Stimulated activated CD4-positive, alpha-beta T cell treated with anti-CD3 and anti-CD28 coated beads, Interleukin-15, amount 100 ng/mL, for 1 hour (primary cell): ENCODE data around the gene MAST3.
A peak's percentile ranks its signal among the peaks of the same experiment; 100 is the strongest.
"Not testable (repeated sequence)": the region's sequence is repeated elsewhere in the genome, so short reads cannot be mapped to it uniquely, and the experiment has no call there.

Source experiments
- DNase-seq, 2 donors: peaks; one replicate each; pipeline ENCODE4 v3.0.0-alpha.2; 2020; ENCODE audit warnings: low read depth in 1 of 2, low spot score in 1 of 2

The MAST3 gene

DNA sequence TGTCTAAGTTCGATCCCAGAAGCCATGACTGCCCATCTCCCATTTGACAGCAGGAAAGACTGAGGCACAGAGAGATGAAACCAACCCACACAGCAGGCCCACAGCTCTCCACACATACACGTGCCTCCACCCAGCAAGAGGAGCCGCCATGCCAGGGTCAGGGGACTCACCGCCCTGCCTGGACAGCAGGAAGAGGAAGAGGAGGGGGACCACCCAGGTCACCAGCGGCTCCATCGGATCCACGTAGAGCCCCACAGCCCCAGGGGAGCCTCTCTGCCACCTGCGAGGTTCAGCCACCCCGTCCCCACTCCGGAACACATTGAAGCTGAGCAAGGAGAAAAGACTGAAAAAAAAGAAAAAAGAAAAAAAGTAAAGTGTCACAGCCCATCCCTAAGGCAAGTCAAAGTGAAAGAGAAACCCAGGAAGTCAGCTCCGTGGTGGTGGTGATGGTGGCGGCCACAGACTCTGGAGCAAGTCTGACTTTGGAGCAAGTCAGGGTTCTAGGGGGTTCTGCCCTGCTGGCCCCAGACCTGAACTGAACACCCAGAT, 10.9 kb upstream of the MAST3 start, which contains the start of gene IL12RB1:
IL12RB1 (minus strand) TSS at position 345 of the 549 bp plus-strand sequence; CDS start at position 234, 111 bp downstream.
- peak in 1 of 2 donors; percentile 38 for DNase-seq

DNA sequence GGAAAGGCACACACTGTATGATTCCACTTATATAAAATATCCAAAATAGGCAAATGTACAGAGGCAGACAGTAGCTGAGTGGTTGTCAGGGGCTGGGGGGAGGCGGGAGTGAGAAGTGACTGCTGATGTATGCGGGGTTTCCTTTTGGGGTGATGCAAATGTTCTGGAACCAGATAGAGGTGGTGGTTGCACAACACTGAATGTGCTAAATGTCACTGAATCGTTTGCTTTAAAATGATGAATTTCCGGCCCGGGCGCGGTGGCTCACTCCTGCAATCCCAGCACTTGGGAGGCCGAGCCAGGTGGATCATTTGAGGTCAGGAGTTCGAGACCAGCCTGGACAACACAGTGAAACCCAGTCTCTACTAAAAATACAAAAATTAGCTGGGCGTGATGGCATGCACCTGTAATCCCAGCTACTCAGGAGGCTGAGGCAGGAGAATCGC, 8.5 kb upstream of the MAST3 start:
- DNase-seq: peak in 1 of 2 donors; percentile 31

DNA sequence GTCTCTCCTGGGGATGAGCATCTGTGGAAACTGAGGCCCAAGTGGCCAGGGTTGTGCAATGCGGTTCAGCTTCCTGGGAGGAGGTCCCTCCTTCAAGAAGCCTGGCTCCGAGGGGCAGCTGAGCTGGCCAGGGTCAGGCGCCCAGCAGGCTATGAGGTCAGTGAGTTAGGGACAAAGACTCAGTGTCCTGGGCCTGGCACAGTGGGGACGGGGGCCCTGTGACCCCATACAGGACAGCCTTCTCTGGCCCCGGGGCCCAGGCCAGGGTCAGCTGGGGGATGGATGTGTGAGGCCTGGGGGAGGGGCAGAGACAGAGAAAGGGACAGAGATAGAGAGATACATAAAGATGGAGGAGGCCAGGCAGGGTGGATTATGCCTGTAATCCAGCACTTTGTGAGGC, 7.9 kb upstream of the MAST3 start:
- DNase-seq: no peak

DNA sequence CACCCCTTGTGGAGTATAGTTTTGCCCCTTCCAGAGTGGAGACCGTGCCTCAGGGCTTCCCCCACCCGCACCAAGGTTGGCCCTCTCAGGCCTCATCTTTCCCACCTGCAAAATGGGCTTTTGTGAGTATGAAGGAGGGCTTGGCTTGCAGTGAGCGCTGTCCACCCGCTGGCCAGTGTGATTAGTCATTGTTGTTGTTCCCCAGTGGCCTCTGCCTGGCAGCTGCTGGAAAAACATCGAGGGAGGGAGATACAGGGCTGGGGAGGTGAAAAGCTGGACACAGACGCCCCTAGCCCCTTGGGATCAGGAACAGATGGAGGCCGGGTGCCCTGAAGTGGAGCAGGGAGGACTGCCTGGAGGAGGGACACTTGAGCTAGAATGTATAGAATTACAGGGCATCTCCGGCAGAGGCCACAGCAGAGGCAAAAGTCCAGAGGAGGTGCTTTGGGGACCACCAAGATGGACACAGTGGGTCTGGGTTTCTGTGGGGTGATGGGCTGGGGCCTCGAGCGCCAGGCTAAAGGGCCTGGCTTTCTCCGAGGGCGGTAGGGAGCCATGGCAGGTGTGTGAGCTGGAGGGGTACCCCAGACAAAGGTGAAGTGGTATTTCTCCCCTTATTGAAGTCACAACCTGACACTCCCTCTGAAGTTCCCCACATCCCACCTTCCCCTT, 6.9 kb upstream of the MAST3 start:
- DNase-seq: no peak

DNA sequence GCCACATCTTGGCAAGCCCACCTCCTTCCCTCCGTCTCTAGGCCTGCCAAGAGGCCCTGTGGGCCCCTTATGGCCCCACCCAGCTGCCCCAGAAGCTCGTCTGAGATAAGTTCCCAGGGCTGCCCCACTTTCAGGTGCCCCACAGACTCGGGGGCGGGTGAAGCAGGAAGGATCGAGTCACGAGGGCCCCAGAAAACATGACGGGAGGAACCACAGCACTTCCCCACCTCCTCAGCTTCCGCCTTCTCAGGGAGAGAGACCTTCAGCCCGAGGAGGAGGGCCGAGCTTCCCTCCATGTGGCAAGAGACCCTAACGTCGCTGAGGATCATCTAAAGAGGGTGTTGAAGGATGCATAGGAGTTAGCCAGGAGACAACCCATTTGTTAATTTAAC, 6.4 kb upstream of the MAST3 start:
- peak; percentile 62 to 63 for DNase-seq

DNA sequence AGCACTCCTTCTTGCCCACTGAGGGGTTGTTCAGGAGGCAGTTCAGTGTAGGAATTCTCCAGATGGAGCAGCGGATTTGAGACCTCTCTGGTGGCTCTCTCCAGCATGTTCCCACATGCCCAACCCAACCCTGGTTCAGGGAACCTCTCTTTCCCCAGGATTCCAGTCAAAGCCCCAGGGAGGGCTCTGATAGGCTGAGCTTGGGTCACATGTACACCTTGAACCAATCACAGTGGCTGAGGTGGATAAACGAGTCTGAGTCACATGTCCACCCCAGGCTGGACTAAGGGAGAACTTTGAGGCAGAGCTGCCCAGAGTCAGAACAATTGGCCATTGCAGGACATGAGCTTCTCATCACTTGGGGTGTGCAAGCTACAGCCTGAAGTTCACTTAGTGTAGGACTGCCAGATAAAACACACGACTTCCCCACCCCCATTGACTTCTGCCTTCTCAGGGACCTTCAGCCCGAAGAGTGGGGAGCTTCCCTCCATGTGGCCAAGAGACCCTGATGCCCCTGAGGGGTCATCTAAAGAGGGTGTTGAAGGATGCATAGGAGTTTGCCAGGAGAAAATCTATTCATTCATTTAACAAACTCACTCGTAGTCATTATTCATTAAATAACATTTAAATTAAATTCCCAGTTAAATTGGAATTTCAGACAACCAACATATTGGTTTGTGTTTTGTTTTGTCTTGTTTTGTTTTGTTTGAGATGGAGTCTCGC, 4.0 kb upstream of the MAST3 start:
- no peak for DNase-seq

DNA sequence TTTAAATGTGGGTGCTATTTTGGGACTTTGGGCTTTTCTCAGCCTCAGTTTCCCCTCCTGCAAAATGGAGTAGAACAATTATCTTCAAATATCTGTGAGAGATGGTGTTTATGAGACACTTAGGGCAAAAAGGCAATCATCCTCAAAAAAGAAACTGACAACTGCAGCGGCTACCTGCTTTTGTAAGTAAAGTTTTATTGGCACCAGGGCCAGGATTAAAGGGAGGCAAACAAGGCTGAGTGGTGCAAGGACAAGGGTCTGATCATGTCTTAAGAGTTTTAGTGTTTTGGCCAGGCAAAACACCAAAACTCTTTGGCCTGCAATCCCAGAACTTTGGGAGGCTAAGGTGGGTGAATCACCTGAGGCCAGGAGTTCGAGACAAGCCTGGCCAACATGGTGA, 1.3 kb upstream of the MAST3 start:
- DNase-seq: no peak

DNA sequence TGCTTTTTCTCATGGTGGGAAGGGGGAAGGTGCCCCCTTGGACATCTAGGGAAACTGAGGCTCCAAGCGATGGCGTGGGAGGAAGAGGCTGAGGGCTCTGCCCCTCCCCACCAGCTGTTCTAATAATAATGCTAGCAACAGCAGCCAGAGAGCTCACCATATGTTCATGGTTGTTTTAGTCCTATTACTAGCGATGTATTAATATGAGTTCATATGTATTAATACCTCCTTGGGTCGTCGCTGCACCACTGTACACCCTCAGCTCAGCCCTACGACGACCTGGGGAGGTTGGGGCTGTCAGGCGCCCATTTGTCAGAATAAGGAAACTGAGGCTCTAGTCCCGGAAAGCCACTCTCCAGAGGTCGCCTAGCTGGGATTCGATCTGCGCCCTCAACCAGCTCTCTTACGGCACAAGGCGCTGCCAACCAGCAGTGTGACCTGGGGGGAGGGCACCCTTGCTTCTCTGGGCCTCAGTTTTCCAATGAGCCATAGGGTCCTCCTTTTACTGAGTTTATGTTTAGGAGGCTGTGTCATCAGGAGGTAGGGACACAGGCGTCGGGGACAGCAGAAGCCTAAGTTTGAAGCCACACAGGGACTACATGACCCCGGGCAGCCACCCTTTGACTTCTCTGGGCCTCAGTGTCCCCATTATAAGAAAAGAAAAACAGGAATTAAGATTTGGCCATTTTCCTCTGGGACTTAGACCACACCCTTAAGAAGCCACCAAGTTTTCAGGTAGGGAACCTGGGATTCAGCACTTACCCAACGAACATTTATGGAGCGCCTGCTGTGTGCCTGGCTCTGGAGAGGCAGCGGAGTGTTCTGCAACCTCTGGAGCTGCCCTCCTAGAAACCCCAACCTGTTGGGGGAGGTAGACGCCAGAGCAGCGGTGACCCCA, 664 bp downstream of the MAST3 start:
- no peak for DNase-seq

DNA sequence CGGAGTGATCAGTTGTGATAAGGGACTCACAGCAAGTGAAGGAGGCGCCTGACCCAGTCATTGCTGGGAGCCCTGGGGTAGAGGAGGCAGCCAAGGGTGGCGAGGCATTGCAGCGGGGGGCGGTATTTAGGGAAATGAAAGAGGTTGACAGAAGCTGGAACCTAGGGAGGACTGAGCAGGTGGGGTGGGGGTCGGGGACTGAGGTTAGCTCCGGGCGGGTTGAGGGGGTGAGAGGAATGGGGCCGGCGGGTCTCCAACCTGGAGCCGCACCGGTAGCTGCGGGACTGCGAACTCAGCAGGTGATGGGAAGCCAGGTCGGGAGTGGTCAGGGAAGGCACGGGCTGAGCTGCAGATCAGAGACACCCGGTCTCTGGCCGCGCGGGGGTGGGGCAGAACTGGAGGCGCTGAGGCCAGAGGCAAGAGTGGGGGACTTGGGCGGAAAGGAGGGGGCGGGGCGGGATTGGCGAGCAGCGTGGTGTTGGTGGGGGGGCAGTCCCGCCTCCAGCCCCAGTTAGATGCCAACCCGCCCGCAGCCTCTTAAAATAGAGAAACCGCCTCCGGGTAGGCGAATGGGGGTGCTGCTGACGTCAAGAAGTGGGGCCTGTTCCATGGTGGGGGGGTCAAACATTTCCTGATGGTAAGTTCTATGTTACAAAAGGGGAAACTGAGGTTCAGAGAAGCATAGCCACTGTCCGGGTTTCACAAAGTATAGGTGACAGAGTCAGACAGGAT, 1.5 kb downstream of the MAST3 start:
- no peak for DNase-seq

DNA sequence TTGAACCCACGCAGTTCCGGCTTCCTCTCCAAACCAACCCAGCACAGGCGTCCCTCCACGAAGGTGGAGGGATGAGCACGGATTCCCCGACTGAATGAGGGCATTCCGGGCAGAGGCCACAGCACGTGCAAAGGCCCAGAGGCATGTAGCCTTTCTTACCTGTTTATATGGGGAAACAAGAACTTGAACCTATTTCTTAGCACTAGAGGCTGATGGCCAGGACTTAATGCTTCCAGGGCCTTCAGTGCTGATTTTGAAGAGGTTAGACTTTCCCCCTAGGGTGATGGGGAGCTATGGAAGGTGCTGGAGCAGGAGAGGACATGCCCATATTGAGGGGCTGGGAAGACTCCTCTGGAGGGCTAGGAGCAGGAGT, 2.0 kb downstream of the MAST3 start:
- DNase-seq: no peak

DNA sequence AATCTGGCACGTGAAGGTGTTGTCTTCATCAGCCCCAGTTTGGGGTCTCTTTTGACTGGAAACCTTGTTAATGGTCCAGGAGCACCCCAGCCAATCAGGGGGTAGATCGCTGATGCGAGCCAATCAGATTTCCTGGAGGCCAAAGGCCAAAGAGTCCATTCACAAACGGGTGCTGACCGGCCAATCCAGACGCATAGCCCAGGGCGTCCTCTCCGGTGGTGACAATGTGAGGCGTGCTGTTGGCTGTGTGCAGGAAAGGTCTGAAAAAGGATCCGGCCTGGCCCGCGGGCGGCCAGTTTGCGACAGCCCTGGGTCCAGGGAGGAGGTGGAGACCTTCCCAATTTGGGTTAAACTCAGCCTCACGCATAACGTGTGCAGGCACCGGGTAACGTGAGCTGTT, 3.1 kb downstream of the MAST3 start:
- no peak for DNase-seq

DNA sequence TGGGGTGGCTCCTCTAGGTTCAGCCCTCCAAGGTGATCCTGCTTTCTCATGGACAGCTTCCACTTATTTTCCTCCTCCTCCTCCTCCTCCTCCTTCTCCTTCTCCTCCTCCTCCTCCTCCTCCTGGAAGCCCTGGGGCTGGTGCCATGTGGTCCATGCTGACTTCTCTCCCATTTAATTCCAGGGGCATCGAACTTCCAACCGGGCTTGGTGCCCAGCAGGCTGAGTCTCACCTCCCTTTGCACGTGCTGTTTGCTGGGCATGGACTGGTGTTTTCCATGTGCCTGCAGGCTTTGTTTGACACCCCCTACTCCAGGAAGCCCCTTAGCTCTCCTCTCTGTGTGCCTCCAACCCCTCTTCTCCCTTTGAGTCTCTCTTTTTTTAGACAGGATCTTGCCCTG, 3.7 kb downstream of the MAST3 start:
- DNase-seq: no peak

DNA sequence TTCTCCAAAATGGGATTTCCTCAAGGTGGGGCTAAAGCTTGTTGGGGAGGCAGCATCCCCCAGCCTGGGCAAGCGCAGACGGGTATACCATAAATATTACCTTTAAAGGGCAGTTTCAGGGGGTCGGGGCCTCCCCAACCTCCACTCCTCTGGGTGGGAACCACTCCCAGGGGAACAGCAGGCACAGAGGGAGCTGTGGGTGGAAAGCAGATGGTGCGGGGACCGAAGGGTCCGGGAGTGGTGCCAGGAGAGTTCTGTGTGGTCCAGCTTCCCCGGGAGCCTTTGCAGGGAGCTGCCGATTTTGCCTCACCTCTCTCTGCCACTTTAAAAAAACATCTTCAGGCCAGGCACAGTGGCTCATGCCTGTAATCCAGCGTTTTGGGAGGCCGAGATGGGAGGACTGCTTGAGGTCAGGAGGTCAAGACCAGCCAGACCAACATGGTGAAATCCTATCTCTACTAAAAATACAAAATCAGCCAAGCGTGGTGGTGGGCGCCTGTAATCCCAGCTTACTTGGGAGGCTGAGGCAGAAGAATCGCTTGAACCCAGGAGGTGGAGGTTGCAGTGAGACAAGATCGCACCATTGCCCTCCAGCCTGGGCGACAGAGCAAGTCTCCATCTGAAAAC, 5.5 kb downstream of the MAST3 start:
- no peak for DNase-seq

DNA sequence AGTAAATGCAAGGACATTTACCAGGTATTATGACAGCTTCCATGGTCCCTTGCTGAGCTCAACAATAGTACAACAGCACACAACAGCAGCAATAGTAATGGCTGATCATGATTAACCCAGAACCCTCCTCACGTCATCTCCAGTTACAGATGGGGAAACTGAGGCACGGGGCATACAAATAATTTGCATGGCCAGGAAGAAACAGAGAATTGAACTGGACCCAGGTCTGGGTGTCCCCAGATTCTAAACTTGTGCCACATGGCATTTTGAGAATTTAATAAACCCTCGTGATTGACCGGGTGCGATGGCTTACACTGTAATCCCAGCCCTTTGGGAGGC, 7.2 kb downstream of the MAST3 start:
- DNase-seq: no peak

DNA sequence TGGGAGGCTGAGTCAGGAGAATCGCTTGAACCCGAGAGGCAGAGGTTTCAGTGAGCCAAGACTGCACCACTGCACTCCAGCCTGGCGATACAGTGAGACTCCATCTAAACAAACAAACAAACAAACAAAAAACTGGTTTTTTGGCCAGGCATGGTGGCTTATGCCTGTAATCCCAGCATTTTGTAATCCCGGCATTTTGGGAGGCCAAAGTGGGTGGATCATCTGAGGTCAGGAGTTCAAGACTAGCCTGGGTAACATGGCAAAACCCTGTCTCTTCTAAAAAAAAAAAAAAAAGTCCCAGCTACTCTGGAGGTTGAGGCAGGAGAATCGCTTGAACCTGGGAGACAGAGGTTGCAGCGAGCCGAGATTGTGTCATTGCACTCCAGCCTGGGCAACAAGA, 7.7 kb downstream of the MAST3 start:
- DNase-seq: not testable (repeated sequence)

DNA sequence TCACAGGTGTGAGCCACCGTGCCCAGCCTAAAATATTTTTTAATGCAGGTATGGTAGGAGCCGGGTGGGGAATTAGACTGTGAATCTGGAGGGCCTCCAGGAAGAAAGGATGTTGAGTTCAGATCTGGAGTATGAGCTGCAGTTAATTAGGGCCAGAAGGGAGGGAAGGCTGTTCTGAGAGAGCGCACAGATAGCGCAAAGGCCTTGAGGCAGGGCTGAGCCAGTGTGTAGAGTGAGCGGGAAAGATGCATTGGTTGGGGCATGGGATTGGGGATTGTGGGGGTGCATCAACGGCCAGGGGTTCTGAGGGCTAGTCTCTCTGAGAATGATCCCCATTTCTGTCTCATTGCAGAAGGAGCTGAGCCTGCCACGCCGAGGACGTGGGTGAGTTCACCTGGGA, 9.7 kb downstream of the MAST3 start:
- no peak for DNase-seq

DNA sequence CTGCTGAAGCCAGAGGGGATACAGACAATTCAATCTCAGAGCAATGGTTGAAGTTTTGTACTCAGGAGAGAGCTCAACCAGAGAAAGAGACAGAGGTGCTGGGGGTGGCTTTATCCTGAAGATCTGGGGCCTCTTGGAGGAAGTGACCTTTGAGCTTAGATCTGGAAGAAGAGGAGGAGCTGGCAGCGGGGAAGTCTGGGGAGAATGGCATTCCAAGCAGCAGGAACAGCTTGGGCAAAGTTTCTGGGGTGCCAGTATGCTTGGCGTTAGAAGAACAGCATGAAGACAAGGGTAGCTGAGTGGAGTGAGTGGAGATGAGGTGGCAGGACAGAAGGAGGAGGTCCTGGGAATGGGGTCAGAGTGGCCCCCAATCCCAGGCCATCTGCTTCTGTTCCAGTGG, 11.3 kb downstream of the MAST3 start:
- no peak for DNase-seq

DNA sequence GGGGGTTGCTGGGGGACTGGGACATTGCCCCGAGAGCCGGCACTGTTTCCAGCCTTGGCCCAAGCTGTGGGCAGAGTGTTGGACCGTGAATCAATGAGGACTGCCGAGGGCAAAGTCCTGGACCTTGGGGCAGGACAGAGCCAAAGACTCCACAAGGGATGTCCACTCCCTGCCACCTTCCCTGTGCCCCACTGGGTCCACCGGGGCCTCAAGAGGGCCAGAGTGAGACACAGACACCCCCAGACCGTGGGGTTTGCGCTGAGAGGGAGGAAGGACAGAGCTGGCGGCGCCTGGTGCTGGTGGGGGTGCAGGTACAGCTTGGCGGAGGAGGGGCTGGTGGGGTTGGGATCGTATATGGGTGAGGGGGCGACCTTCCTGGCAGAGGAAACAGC, 11.8 kb downstream of the MAST3 start:
- no peak for DNase-seq

DNA sequence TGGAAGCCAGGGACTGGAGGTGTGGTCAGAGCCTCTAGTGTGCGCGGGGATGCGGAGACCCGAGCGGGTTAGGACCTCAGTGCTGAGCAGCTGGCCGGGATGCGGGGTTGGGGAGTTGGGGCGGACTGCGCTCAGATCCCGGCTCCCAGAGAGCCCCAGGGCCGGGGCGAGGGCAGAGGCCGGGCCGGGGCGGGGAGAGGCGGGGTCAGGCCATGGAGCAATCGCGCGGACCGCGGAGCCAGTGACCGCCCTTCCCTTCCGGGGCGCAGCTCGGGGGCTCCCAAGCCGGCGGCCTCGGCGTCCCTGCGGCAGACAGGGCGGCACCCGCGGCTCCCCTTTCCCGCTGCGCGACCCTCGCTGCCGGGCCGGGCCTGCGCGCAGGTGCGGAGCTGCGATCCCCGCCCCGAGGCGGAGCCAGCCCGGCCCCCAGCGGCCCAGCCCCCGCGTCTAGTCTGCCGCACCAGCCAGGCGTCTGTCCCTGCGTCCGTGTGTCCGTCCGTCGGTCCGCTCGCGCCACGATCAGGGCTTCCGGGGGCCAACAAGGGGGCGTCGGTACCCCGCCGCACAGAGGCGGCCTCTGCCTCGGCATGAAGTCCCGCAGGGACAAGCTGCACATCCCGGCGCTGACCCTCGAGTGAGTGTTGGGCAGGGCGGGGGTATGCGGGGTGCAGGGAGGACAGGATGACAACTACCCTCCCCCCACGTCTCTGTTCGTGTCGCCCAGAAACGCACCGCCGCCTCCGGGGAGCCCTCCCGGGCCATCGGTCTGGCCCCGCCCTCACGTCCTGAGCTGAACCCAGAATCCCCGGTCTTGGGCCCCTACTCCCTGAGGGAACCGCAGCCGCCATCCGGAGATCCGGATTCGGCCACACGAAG, 12.4 kb downstream of the MAST3 start:
- peak; percentile 11 to 42 for DNase-seq
